GM18511 (cell line): ENCODE results near the gene MIAT.
"Not testable (repeated sequence)": the region's sequence is repeated elsewhere in the genome, so short reads cannot be mapped to it uniquely, and the experiment has no call there.

Source experiments
- ATAC-seq: cut with Tn5 transposase; IDR thresholded peaks from one replicate; pipeline ENCODE4 v1.9.1; 2021; ENCODE audit warnings: mild to moderate bottlenecking, moderate library complexity; ENCODE audit not compliant: unreplicated experiment

The MIAT gene

GRCh38 chr22:26690654-26691376, 33.4 kb downstream of the MIAT start:
- ATAC-seq: no peak

DNA sequence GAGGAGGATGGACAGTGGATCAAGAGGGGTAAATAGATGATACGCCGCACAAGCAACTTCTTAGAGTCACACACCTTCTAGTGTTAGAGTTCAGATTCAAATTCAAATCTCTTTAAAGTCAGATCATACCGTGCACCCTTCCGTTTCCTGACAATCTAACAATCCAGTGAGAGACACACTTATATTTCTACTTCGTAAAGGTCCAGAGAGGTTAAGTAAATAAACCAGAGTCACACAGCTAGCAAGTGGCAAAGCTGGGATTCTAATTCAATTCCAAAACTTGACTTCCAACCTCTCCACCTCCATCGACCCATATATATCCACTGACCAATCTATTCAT, 34.0 kb downstream of the MIAT start:
- no peak for ATAC-seq

GRCh38 chr22:26692215-26692614, 34.8 kb downstream of the MIAT start:
- ATAC-seq: no peak

- ATAC-seq: no peak
Observed at GRCh38 chr22:26697151-26697550, 39.8 kb downstream of the MIAT start.

DNA sequence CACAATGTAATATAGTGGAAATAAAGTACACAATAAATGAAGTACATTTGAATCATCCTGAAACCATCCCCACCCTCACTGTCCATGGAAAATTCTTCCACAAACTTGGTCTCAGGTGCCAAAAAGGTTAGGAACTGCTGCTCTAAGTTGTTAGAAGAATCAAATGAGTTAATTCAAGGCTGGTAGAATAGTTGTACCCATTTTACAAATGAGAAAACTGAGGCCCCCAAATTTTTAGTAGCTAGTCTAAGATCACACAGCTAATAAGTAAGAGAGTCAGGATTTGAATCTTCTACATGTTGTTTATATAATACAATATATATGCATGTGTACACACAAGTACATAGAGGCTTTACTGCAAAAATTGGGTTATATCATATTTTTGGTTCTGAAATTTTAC, 43.1 kb downstream of the MIAT start:
- ATAC-seq: no peak

DNA sequence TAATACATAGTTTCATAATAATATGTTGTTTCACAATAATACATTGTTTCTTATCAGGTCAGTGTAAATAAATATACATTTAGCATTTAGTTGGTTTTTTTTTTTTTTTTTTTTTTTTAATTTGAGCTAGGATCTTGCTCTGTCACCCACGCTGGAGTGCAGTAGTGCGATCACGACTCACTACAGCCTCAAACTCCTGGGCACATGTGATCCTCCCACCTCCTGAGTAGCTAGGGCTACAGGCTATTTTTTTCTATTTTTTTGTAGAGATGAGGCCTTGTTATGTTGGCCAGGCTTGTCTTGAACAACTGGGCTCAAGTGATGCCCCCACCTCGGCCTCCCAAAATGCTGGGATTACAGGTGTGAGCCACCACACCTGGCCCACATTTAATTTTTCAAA, 43.5 kb downstream of the MIAT start:
- ATAC-seq: no peak

- no peak for ATAC-seq
Observed at GRCh38 chr22:26701323-26701722, 43.9 kb downstream of the MIAT start.

- no peak for ATAC-seq
Observed at GRCh38 chr22:26702906-26703830, 45.8 kb downstream of the MIAT start.

DNA sequence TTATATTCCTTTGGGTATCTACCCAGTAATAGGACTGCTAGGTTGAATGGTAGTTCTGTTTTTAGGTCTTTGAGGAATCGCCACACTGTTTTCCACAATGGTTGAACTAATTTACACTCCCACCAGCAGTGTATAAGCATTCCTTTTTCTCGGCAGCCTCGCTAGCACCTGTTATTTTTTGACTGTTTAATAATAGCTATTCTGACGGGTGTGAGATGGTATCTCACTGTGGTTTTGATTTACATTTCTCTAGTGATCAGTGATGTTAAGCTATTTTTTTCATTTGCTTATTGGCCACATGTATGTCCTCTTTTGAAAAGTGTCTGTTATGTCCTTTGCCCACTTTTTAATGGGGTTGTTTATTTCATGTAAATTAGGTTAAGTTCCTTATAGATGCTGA, 48.0 kb downstream of the MIAT start:
- not testable (repeated sequence) for ATAC-seq

DNA sequence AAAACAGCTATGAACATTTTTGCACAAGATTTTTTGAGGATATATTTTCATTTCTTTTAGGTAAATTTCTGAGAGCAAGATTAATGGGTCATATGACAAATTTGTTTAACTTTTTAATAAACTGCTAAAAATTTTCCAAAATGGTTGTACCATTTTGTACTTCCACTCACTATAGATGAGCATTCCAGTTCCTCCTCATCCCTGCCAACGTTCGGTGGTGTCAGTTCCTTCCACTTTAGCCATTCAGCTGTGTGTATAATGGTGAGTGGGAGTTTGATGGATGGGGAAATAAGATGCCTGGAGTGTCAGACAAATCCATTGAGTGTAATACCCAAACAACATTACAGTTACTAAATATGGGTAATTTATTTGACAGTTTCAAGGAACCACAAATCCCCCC, 49.7 kb downstream of the MIAT start:
- no peak for ATAC-seq

- no peak for ATAC-seq
Observed at GRCh38 chr22:26707581-26707980, 50.2 kb downstream of the MIAT start.

- no peak for ATAC-seq
Observed at GRCh38 chr22:26708256-26709009, 51.0 kb downstream of the MIAT start.

DNA sequence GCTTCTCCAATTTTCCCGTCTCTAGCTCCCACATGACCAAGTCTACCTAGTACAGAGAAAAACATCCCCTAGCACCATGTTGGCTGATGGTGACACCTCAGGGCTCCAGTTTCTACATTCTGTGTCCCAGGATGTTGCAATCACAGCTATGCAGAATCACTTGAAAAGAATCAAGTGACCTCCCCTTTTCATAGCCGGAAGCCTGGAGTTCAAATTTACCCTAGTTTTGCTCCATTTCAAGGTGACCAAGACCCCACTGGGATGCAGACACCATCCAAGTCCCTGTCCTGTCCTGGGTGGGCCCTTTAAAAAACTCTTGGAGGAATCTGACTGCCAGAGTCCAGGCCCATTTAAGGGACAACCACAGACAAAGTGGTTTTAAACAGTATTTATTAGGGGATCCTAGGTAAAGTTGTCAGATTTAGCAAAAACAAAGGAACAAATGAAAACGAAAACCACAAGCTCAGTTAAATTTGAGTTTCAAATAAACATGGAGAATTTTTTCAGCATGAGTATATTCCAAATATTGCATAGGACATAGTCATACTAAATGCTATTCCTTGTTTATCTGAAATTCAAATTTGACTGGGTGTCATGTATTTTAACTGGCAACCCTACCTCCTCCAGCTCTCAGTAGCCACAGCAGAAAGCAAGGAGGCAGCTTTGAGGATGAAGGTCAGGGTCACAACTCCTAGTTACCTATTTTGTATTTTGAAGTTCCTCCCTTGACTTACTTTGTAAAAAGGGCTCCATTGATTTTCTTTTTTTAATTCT, 52.4 kb downstream of the MIAT start:
- no peak for ATAC-seq

DNA sequence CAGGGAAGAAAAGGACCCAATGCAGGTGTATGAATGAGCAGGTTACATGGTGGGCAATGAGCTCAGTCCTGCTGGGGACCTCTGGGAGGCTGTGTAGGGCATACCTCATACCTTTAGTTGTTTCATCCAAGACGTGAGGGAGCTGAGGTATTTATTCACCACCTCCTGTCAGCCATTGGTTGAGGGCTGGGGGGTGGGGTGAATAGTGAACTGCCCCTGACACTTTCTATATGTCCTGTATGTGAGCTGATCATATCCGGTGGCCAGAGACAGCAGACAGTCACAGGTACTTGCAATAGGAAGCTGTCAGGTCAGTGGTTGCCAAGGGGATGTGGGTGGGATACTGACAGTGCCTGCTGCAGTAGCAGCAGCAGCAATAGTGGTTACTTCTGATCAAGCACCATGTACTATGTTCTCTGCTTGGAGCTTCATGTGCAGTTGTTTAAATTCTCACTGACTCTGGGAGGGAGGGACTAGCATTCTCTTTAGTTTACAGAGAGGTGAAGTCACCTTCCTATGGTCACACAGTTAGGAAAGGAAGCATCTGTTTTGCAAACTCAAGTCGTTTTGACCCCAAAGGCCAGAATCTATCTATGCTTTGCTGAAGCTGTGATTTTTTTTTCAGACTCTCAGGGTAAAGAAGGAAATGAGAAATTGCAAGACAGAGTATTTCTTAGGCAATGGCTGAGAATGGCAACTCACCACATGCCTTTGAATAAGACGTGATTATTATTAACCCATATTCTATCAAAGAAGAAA, 54.0 kb downstream of the MIAT start:
- no peak for ATAC-seq

DNA sequence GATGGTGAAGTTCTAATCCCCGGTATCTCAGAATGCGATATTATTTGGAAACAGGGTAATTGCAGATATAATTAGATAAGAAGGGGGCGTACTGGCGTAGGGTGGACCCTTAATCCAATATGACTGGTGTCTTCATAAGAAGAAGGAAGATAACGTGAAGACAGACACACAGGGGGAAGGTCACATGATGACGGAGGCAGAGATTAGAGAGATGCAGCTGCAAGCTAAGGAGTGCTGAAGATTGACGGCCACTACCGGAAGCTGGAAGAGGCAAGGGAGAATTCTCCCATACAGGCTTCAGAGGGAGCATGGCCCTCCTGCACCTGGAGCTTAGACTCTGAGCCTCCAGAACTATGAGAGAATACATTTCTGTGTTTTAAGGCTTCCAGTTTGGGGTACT, 54.8 kb downstream of the MIAT start:
- no peak for ATAC-seq

GRCh38 chr22:26713823-26714449, 56.5 kb downstream of the MIAT start:
- no peak for ATAC-seq

DNA sequence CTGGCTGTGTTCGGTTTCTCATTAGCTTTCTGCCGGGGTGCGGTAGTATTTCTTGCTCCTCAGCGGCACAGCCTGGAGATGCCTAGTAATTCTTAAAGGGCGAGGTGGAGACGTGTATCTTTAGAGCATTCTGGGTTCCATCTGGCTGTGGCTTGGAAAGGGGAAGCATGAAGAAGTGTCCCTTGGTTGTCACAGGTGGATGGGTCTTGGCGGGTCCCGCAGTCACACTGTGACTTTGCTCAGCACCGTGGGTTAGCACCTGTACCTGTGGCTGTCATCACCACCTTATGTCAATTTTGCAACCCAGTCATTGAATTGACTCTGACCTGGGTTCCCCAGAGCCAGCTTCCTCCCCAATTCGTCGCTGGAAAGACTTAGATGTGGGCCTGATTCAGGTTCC, 57.6 kb downstream of the MIAT start:
- ATAC-seq: no peak

DNA sequence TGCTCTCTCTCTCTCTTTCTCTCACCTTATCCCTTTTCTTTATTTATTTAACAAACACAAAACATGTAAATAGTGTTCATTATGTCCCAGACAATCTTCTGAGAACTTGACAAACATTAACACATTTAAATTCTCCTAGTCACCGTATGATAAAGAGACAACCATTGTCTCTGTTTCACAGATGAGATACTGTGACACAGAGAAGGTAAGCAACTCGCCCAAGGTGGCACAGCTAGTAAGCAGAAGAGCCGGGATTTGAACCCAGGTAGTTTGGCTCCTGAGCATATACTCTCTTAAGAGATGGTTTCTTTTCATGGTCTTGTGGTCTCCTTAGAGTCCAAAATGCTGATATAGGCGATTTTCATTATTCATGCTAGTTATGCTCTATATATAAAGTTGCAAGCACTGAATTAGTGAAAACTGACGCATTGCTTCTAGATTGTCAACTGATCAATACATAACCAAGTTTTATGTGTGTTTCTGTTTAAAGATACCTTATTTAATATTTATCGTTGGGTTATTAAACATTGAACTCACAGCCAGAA, 58.1 kb downstream of the MIAT start:
- ATAC-seq: no peak

DNA sequence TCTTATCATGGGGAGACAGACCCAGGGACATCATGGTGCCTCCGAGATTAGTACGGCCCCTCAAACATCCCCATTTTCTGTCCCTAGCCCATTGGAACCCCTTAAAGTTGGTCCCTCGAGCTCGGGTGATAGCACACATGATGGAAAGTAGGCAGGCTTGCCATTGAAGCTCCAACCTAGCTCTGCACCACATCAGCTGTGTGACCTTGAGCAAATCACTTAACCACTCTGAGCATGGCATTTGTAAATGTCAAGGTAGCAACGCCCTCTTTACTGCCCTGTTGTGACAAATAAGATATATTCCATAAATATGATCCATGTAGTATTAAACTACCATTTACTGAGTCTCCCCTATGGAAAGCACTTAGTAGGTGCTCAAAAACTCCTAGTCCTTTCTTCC, 61.1 kb downstream of the MIAT start:
- ATAC-seq: no peak
